Kidney (tissue), 14 donors: ENCODE measurements around the gene TSPO2. TPM values are rescaled to one million over a fixed set of nuclear protein-coding genes. Genes with fewer than 3 reads are reported as not detected.

ENCODE experiments used
- DNase-seq, 5 donors: peaks; one replicate each; pipeline ENCODE4 v3.0.0-alpha.2; 2013 to 2020
- FAIRE-seq: peaks from 2 replicates; lab custom pipeline; 2012; peaks lifted over from hg19 to GRCh38; lab: Jason Lieb, UNC
- H3K27ac ChIP-seq, 2 donors: one replicate each; pipeline ENCODE4 v1.7.0; 2013; ENCODE audit warnings: low read depth in 2 of 2, low read length in 2 of 2, inconsistent platforms in 1 of 2
- H3K27me3 ChIP-seq: one replicate; pipeline ENCODE4 v1.7.1; 2013; ENCODE audit warnings: low read length, inconsistent platforms; ENCODE audit not compliant: control insufficient read depth, insufficient read depth
- H3K36me3 ChIP-seq, 3 donors: one replicate each; pipeline versions ENCODE4 v1.7.0 to v1.7.1; 2013; ENCODE audit warnings: low read length in 3 of 3, control low read depth in 1 of 3, inconsistent platforms in 1 of 3; ENCODE audit not compliant: insufficient read depth in 3 of 3, control insufficient read depth in 2 of 3
- H3K4me1 ChIP-seq, 3 donors: one replicate each; pipeline versions ENCODE4 v1.7.0 to v1.7.1; 2013; ENCODE audit warnings: low read length in 3 of 3, inconsistent platforms in 1 of 3, low read depth in 1 of 3; ENCODE audit not compliant: control insufficient read depth in 2 of 3, insufficient read depth in 2 of 3
- H3K4me3 ChIP-seq, 3 donors: one replicate each; pipeline versions ENCODE4 v1.7.0 to v1.8.1; 2013; ENCODE audit warnings: low read length in 3 of 3, control low read depth in 1 of 3, inconsistent platforms in 1 of 3
- H3K9ac ChIP-seq, 3 donors: one replicate each; pipeline versions ENCODE4 v1.7.0 to v1.7.1; 2013; ENCODE audit warnings: low read length in 3 of 3, control low read depth in 1 of 3, inconsistent platforms in 1 of 3
- H3K9me3 ChIP-seq, 3 donors: one replicate each; pipeline versions ENCODE4 v1.7.0 to v1.7.1; 2013; ENCODE audit warnings: low read length in 3 of 3, control low read depth in 1 of 3, inconsistent platforms in 1 of 3; ENCODE audit not compliant: control insufficient read depth in 2 of 3, insufficient read depth in 1 of 3
- CTCF ChIP-seq: IDR thresholded peaks from 3 replicates; pipeline ENCODE4 v1.5.1; 2012; ENCODE audit warnings: mild to moderate bottlenecking, moderate library complexity, borderline replicate concordance; ENCODE audit not compliant: insufficient read depth; ENCODE audit errors: extremely low read depth
- intact Hi-C: fragments of 100-400 bp; cut with DNase I; formaldehyde crosslinking; loops from one replicate; pipeline ENCODE4 v1.11.1; 2022
- polyA plus RNA-seq: library from polyadenylated mRNA; stranded (reverse); fragments of 350-450 nt; fragmentation: Illumina TruSeq; extraction: RNeasy Lipid Tissue Mini Kit (QIAGEN cat#74804); gene quantifications from one replicate; pipeline ENCODE4 v1.2.3, GENCODE V29; 2014; ENCODE audit warnings: low read depth, low replicate concordance; ENCODE audit not compliant: insufficient read depth
- total RNA-seq: library from RNA; stranded (reverse); fragmentation: NEBNext Ultra II Directional; extraction: Animal tissue kit (Norgen Biotek cat#: 25700); gene quantifications from one replicate; pipeline ENCODE4 v1.2.1, GENCODE V29; 2021
- donor health status: control.
- donor health status: control.
- donor health status: control.
- donor health status: control.
- donor health status: control.
- donor health status: DM: yes; HTN: yes; CAD: no.
- donor health status: Normal renal cell carcinoma (clear cell type).

The TSPO2 gene
- total and polyA plus RNA-seq, 2 donors from 2014 or later, result 0.44 to 0.88 TPM

GRCh38 chr6:41045664-41046063, 3.4 kb downstream of the TSPO2 start:
- H3K27ac ChIP-seq, result no peak overlapping the region
- H3K4me3 ChIP-seq, result no peak overlapping the region
- no peaks in the 10 kb centered on the region for H3K36me3 ChIP-seq
- intact Hi-C loops, result no loop called here
- no peak for FAIRE-seq
- H3K27me3 ChIP-seq, result no peaks in the 10 kb centered on the region
- DNase-seq, result no peak
- no peak for TF ChIP-seq CTCF
- H3K9ac ChIP-seq, result no peak overlapping the region
- H3K4me1 ChIP-seq, result peaks cover 0 to 14% (median 8%) of the 10 kb centered on the region in 3 donors
- H3K9me3 ChIP-seq, result no peaks in the 10 kb centered on the region

GRCh38 chr6:41046084-41046483, 3.8 kb downstream of the TSPO2 start:
- H3K27me3 ChIP-seq, result no peaks in the 10 kb centered on the region
- H3K4me3 ChIP-seq, result no peak overlapping the region
- no peaks in the 10 kb centered on the region for H3K36me3 ChIP-seq
- peaks cover 0 to 11% (median 8%) of the 10 kb centered on the region in 3 donors for H3K4me1 ChIP-seq
- FAIRE-seq (no peak), DNase-seq (no peak)
- H3K9ac ChIP-seq, result no peak overlapping the region
- no peak for TF ChIP-seq CTCF
- no peaks in the 10 kb centered on the region for H3K9me3 ChIP-seq
- intact Hi-C loops, result no loop called here
- no peak overlapping the region for H3K27ac ChIP-seq

DNA sequence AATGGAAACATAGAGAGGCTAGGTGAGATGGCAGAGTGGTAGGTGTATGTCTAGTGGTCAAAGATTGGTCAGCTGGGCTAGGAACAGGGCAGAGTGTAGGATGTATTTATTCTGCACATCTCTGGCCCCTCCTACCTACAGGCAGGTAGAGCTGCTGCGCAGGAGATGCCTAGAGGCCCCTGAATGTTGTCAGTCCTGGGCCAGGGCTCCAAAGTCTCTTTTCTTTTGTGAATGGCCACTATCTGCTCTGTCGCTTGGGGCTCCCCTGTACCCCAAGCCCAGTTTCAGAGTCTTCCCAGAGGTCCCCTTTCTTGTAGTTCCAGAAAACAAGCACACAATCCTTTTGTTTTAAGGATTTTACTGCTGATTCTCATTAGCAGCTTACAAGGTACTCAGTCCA, 5.0 kb downstream of the TSPO2 start:
- no peaks in the 10 kb centered on the region for H3K27me3 ChIP-seq
- H3K4me1 ChIP-seq, result peaks cover 0 to 11% (median 8%) of the 10 kb centered on the region in 3 donors
- FAIRE-seq (no peak), DNase-seq (no peak)
- no peak overlapping the region for H3K9ac ChIP-seq
- H3K9me3 ChIP-seq, result no peaks in the 10 kb centered on the region
- no peak overlapping the region for H3K4me3 ChIP-seq
- no peaks in the 10 kb centered on the region for H3K36me3 ChIP-seq
- intact Hi-C loops, result no loop called here
- TF ChIP-seq CTCF, result no peak
- H3K27ac ChIP-seq, result no peak overlapping the region
